GM21528 (cell line): ENCODE measurements around the gene PFDN6.

ENCODE experiments used
- ATAC-seq: cut with Tn5 transposase; IDR thresholded peaks from one replicate; pipeline ENCODE4 v1.9.1; 2021; ENCODE audit warnings: mild to moderate bottlenecking, moderate library complexity; ENCODE audit not compliant: unreplicated experiment, low FRiP score

The PFDN6 gene

GRCh38 chr6:33292996-33293682 is 3.7 kb downstream of the PFDN6 start:
- ATAC-seq: no peak

- ATAC-seq: no peak
Observed at GRCh38 chr6:33294086-33294823, 4.9 kb downstream of the PFDN6 start.

- no peak for ATAC-seq
Observed at GRCh38 chr6:33295621-33296369, 6.4 kb downstream of the PFDN6 start.

- ATAC-seq: no peak
Observed at GRCh38 chr6:33296797-33297405, 7.5 kb downstream of the PFDN6 start.

GRCh38 chr6:33297406-33297955 is 8.1 kb downstream of the PFDN6 start:
- ATAC-seq: no peak

GRCh38 chr6:33297956-33298772 is 8.8 kb downstream of the PFDN6 start:
- no peak for ATAC-seq

- peak; percentile 21 for ATAC-seq
Observed at GRCh38 chr6:33298773-33299236, 9.4 kb downstream of the PFDN6 start, which contains the start of gene RGL2. TSS of gene RGL2 (minus strand) at chr6:33298942. CDS start at chr6:33298610, 332 bp downstream.

GRCh38 chr6:33299237-33299944 is 10.0 kb downstream of the PFDN6 start:
- peak; percentile 67 for ATAC-seq

- ATAC-seq: no peak
Observed at GRCh38 chr6:33301877-33302276, 12.5 kb downstream of the PFDN6 start.

- ATAC-seq: no peak
Observed at GRCh38 chr6:33304216-33304615, 14.8 kb downstream of the PFDN6 start.

- no peak for ATAC-seq
Observed at GRCh38 chr6:33305052-33305451, 15.7 kb downstream of the PFDN6 start.

- no peak for ATAC-seq
Observed at GRCh38 chr6:33306356-33306755, 17.0 kb downstream of the PFDN6 start.

GRCh38 chr6:33312361-33313104 is 23.1 kb downstream of the PFDN6 start:
- ATAC-seq: no peak

GRCh38 chr6:33313105-33313708 is 23.8 kb downstream of the PFDN6 start:
- ATAC-seq: peak; percentile 4

GRCh38 chr6:33313709-33314514 is 24.5 kb downstream of the PFDN6 start, which contains the start of gene TAPBP:
TSS of gene TAPBP (minus strand) at chr6:33314078. CDS start at chr6:33314041, 37 bp downstream.
- peak; percentile 38 for ATAC-seq

GRCh38 chr6:33314515-33314942 is 25.1 kb downstream of the PFDN6 start:
- ATAC-seq: no peak
